NCI-H128 (cell line): ENCODE data around the gene ZNF141.
A peak's percentile ranks its signal among the peaks of the same experiment; 100 is the strongest.
"Not testable (repeated sequence)": the region's sequence is repeated elsewhere in the genome, so short reads cannot be mapped to it uniquely, and the experiment has no call there.

Experiments used
- DNase-seq: peaks from one replicate; lab custom pipeline; 2025; ENCODE audit not compliant: unreplicated experiment; lab: John Stamatoyannopoulos, UW

Gene ZNF141

GRCh38 chr4:337143-337931, at the start of gene ZNF141:
TSS of gene ZNF141 (plus strand) at chr4:337814. CDS start at chr4:337984, 170 bp downstream.
- peak; percentile 97 for DNase-seq

GRCh38 chr4:288891-289290, 48.7 kb upstream of the ZNF141 start:
- DNase-seq = no peak

- DNase-seq = no peak
Measured at GRCh38 chr4:294732-295131, 42.9 kb upstream of the ZNF141 start.

- DNase-seq = no peak
Measured at GRCh38 chr4:302381-302780, 35.2 kb upstream of the ZNF141 start.

- DNase-seq = not testable (repeated sequence)
Measured at GRCh38 chr4:304516-304915, 33.1 kb upstream of the ZNF141 start.

GRCh38 chr4:304969-305680, 32.5 kb upstream of the ZNF141 start, which contains the start of gene ZNF732:
TSS of gene ZNF732 (minus strand) at chr4:305474. CDS start at chr4:305310, 164 bp downstream.
- DNase-seq = no peak

GRCh38 chr4:306551-306961, 31.1 kb upstream of the ZNF141 start:
- DNase-seq = no peak

- DNase-seq = no peak
Measured at GRCh38 chr4:309807-310206, 27.8 kb upstream of the ZNF141 start.

- no peak for DNase-seq
Measured at GRCh38 chr4:314296-314903, 23.2 kb upstream of the ZNF141 start.

- no peak for DNase-seq
Measured at GRCh38 chr4:328729-329128, 8.9 kb upstream of the ZNF141 start.

GRCh38 chr4:335515-335914, 2.1 kb upstream of the ZNF141 start:
- DNase-seq = no peak

GRCh38 chr4:336099-336892, 1.3 kb upstream of the ZNF141 start:
- DNase-seq = no peak

- DNase-seq = no peak
Measured at GRCh38 chr4:336893-337142, 796 bp upstream of the ZNF141 start.

GRCh38 chr4:337932-338758, 531 bp downstream of the ZNF141 start:
- no peak for DNase-seq

GRCh38 chr4:338759-339097, 1.1 kb downstream of the ZNF141 start:
- no peak for DNase-seq

- DNase-seq = no peak
Measured at GRCh38 chr4:340011-340410, 2.4 kb downstream of the ZNF141 start.

- no peak for DNase-seq
Measured at GRCh38 chr4:373062-373839, 35.6 kb downstream of the ZNF141 start.

GRCh38 chr4:374298-375160, 36.9 kb downstream of the ZNF141 start:
- DNase-seq = no peak
